H1 (cell line): ENCODE results near the gene MRPS2. TPM values are rescaled to one million over a fixed set of nuclear protein-coding genes. Genes with fewer than 3 reads are reported as not detected.

Experiments
- CTCF ChIA-PET: fragments of 300-600 bp; sonication (Branson Sonifier 250); formaldehyde crosslinking; loops from one replicate; lab custom pipeline; 2021; ENCODE audit not compliant: partially characterized antibody; lab: Charles Lee
- POLR2A ChIA-PET: fragments of 300-600 bp; sonication (Branson Sonifier 250); formaldehyde crosslinking; loops from one replicate; lab custom pipeline; 2021; ENCODE audit warnings: inconsistent platforms; ENCODE audit not compliant: partially characterized antibody; lab: Charles Lee
- DNase-seq, 2 experiments: peaks; one replicate each; pipeline versions ENCODE4 v3.0.0 to v3.0.0-alpha.2; 2010 to 2022; ENCODE audit warnings: low spot score in 2 of 2, low read depth in 1 of 2, mixed read lengths in 1 of 2
- FAIRE-seq: peaks from 2 replicates; lab custom pipeline; 2011; peaks lifted over from hg19 to GRCh38; lab: Jason Lieb, UNC
- H2AFZ ChIP-seq: 2 replicates; pipeline ENCODE4 v1.8.1; 2012; ENCODE audit warnings: low read length, inconsistent platforms
- H2AK5ac ChIP-seq: 2 replicates; pipeline ENCODE4 v1.6.1; 2013; ENCODE audit warnings: low read depth, low read length
- H2BK120ac ChIP-seq: replicated peaks from 2 replicates; pipeline ENCODE3; 2013; ENCODE audit warnings: low read depth, low read length, inconsistent platforms
- H2BK12ac ChIP-seq: 2 replicates; pipeline ENCODE4 v1.6.1; 2013; ENCODE audit warnings: low read depth, low read length
- H2BK15ac ChIP-seq: 2 replicates; pipeline ENCODE4 v1.6.1; 2013; ENCODE audit warnings: low read length
- H2BK20ac ChIP-seq: 2 replicates; pipeline ENCODE4 v1.6.1; 2013; ENCODE audit warnings: low read length
- H2BK5ac ChIP-seq: 2 replicates; pipeline ENCODE4 v1.6.1; 2013; ENCODE audit warnings: low read depth, low read length
- H3K14ac ChIP-seq: 2 replicates; pipeline ENCODE4 v1.6.1; 2013; ENCODE audit warnings: inconsistent platforms; ENCODE audit not compliant: insufficient read length
- H3K18ac ChIP-seq: 2 replicates; pipeline ENCODE4 v1.6.1; 2013; ENCODE audit warnings: low read length; ENCODE audit errors: extremely low read depth
- H3K23ac ChIP-seq: 2 replicates; pipeline ENCODE4 v1.6.1; 2013; ENCODE audit warnings: inconsistent platforms; ENCODE audit not compliant: insufficient read length
- H3K23me2 ChIP-seq: 2 replicates; pipeline ENCODE4 v1.6.1; 2013; ENCODE audit warnings: low read depth, low read length
- H3K27ac ChIP-seq: 2 replicates; pipeline ENCODE4 v1.6.1; 2011; ENCODE audit warnings: low read depth, low read length, inconsistent platforms
- H3K27me3 ChIP-seq, 4 experiments: replicated peaks in 1 of 4; 1 replicate in 1 of 4; 2 replicates in 3 of 4; pipeline versions ENCODE4 v1.6.1 to v1.8.1; 2011 to 2013; ENCODE audit warnings: low read length in 3 of 4, mild to moderate bottlenecking in 3 of 4, inconsistent platforms in 2 of 4, mixed read lengths in 2 of 4, moderate library complexity in 1 of 4; ENCODE audit not compliant: control insufficient read depth in 3 of 4, insufficient read depth in 3 of 4; ENCODE audit errors: extremely low read depth in 1 of 4
- H3K36me3 ChIP-seq, 4 experiments: 2 replicates each; pipeline versions ENCODE4 v1.6.1 to v1.8.1; 2011 to 2013; ENCODE audit warnings: mild to moderate bottlenecking in 4 of 4, low read length in 3 of 4, moderate library complexity in 2 of 4, control low read depth in 1 of 4, inconsistent platforms in 1 of 4; ENCODE audit not compliant: insufficient read depth in 4 of 4, control insufficient read depth in 2 of 4
- H3K4ac ChIP-seq: replicated peaks from 2 replicates; pipeline ENCODE3; 2013; ENCODE audit warnings: low read length, low read depth, mixed read lengths, inconsistent platforms; ENCODE audit not compliant: insufficient read length
- H3K4me1 ChIP-seq, 4 experiments: replicated peaks in 1 of 4; 1 replicate in 1 of 4; 2 replicates in 3 of 4; pipeline versions ENCODE4 v1.6.1 to v1.8.1; 2011 to 2013; ENCODE audit warnings: low read length in 3 of 4, inconsistent platforms in 2 of 4, mixed read lengths in 1 of 4; ENCODE audit not compliant: insufficient read depth in 4 of 4, control insufficient read depth in 3 of 4
- H3K4me2 ChIP-seq, 2 experiments: 2 replicates each; pipeline versions ENCODE4 v1.6.1 to v1.8.1; 2011 to 2013; ENCODE audit warnings: low read depth in 2 of 2, low read length in 2 of 2, control low read depth in 1 of 2, inconsistent platforms in 1 of 2, mild to moderate bottlenecking in 1 of 2; ENCODE audit not compliant: insufficient read depth in 1 of 2
- H3K4me3 ChIP-seq, 4 experiments: fragments of 200-600, 300-600 bp in 1 of 4; sonication (generic), shearing (Covaris generic), sonication (Bioruptor Twin) in 1 of 4; 2 replicates each; pipeline versions ENCODE4 v1.5.1 to v1.8.1; 2011 to 2016; ENCODE audit warnings: low read length in 4 of 4, low read depth in 3 of 4, control low read depth in 2 of 4, inconsistent platforms in 2 of 4, mild to moderate bottlenecking in 2 of 4, mixed read lengths in 1 of 4, moderate library complexity in 1 of 4; ENCODE audit not compliant: insufficient read depth in 2 of 4; ENCODE audit errors: extremely low read depth in 1 of 4
- H3K56ac ChIP-seq: replicated peaks from 2 replicates; pipeline ENCODE3; 2013; ENCODE audit warnings: low read depth, mild to moderate bottlenecking, mixed read lengths, low read length, inconsistent platforms; ENCODE audit not compliant: insufficient read length
- H3K79me1 ChIP-seq: 2 replicates; pipeline ENCODE4 v1.6.1; 2013; ENCODE audit warnings: low read depth, low read length, control low read depth
- H3K79me2 ChIP-seq, 2 experiments: 2 replicates each; pipeline versions ENCODE4 v1.6.1 to v1.8.1; 2012 to 2013; ENCODE audit warnings: low read length in 2 of 2, mild to moderate bottlenecking in 2 of 2, inconsistent platforms in 1 of 2; ENCODE audit not compliant: insufficient read depth in 2 of 2, control insufficient read depth in 1 of 2
- H3K9ac ChIP-seq, 4 experiments: replicated peaks in 1 of 4; 1 replicate in 1 of 4; 2 replicates in 3 of 4; pipeline versions ENCODE4 v1.6.1 to v1.8.1; 2011 to 2013; ENCODE audit warnings: low read depth in 3 of 4, low read length in 3 of 4, control low read depth in 2 of 4, mild to moderate bottlenecking in 2 of 4, moderate library complexity in 2 of 4, inconsistent platforms in 1 of 4; ENCODE audit errors: extremely low read depth in 1 of 4
- H3K9me3 ChIP-seq, 2 experiments: 2 replicates each; pipeline versions ENCODE4 v1.6.1 to v1.8.1; 2012 to 2013; ENCODE audit warnings: mild to moderate bottlenecking in 2 of 2, moderate library complexity in 2 of 2, control low read depth in 1 of 2, inconsistent platforms in 1 of 2, low read depth in 1 of 2, low read length in 1 of 2, mixed read lengths in 1 of 2; ENCODE audit not compliant: insufficient read depth in 2 of 2
- H4K20me1 ChIP-seq, 2 experiments: replicated peaks in 1 of 2; 2 replicates each; pipeline versions ENCODE3 to v1.8.1; 2011 to 2013; ENCODE audit warnings: inconsistent platforms in 2 of 2, low read length in 2 of 2, mild to moderate bottlenecking in 1 of 2; ENCODE audit not compliant: insufficient read depth in 2 of 2, control insufficient read depth in 1 of 2
- H4K5ac ChIP-seq: 2 replicates; pipeline ENCODE4 v1.6.1; 2013; ENCODE audit warnings: low read length, low read depth, mixed read lengths, inconsistent platforms; ENCODE audit not compliant: insufficient read length
- H4K8ac ChIP-seq: 2 replicates; pipeline ENCODE4 v1.8.0; 2013; ENCODE audit warnings: mild to moderate bottlenecking, moderate library complexity, low read length, inconsistent platforms; ENCODE audit not compliant: insufficient read depth; ENCODE audit errors: extremely low read depth
- H4K91ac ChIP-seq: replicated peaks from 2 replicates; pipeline ENCODE3; 2013; ENCODE audit warnings: low read length, mixed read lengths, inconsistent platforms; ENCODE audit not compliant: insufficient read length
- EGR1 ChIP-seq: IDR thresholded peaks from 2 replicates; pipeline ENCODE4 v1.6.1; 2011; ENCODE audit warnings: low read depth, low read length, borderline replicate concordance
- WGBS, 2 experiments: shearing (Covaris generic) in 1 of 2; methylation state at CpG; one replicate each; pipeline versions ENCODE4 v1.1.6 to v1.1.7; 2013 to 2015; ENCODE audit warnings: low lambda C conversion rate in 2 of 2, mixed read lengths in 2 of 2, inconsistent platforms in 1 of 2, low coverage in 1 of 2, missing lambda C conversion rate in 1 of 2; ENCODE audit not compliant: insufficient replicate concordance in 2 of 2, insufficient coverage in 1 of 2, insufficient read length in 1 of 2; ENCODE audit errors: extremely low coverage in 1 of 2, missing lambda C conversion rate in 1 of 2; 5-methylcytosine and 5-hydroxymethylcytosine counted together
- polyA plus RNA-seq, 7 experiments: library from polyadenylated mRNA; depleted of rRNA in 3 of 7; stranded (reverse) in 5 of 7; unstranded in 2 of 7; fragments of >200 nt in 5 of 7; fragments of 200-250 nt in 2 of 7; gene quantifications; 1 replicate in 5 of 7; 2 replicates in 1 of 7; 4 replicates in 1 of 7; pipeline versions ENCODE4 v1.2.1 to v1.2.3, GENCODE V29; 2011 to 2013; ENCODE audit warnings: missing spikeins in 2 of 7, mixed read lengths in 2 of 7
- total RNA-seq: library from RNA; stranded (reverse); fragmentation: NEBNext Ultra II Directional; extraction: Animal tissue kit (Norgen Biotek cat#: 25700); gene quantifications from 2 replicates; pipeline ENCODE4 v1.2.1, GENCODE V29; 2021
- TF ChIP-seq, protein P1 (sequence below): IDR thresholded peaks from 2 replicates; pipeline ENCODE4 v1.6.1; 2012; ENCODE audit warnings: inconsistent platforms

The MRPS2 gene
- total and polyA plus RNA-seq, 2 of the 8 experiments (the other 6 are each of a cell fraction or from before 2014, with no cell fraction given) = 78.6 to 476 TPM

DNA sequence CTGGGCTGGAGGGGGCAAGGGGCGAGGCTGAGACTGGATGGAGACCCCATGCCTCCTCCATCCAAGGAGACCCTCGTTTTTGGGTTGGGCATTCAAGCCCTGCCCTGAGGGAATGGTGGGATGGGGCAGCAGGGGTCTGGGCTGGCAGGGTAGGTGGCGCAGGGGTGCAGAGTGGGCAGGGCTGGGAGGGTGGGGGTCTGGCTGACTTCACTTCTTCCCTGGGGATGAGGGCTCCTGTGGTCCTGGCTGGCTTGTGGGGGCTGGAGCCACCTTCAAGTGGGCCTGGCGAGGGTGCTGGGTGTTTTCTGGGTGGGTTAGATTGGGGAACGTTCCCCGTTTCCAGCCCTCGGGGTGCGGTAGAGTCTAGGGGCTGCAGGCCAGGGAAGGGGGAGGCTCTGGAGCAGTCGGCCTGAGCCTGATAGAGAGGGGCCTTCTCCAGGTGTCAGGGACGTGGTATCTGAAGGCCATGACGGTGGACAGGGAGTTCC lies 21.2 kb downstream of the MRPS2 start:
- H2BK20ac ChIP-seq = no peak overlapping the region
- no peak for TF ChIP-seq EGR1
- TF ChIP-seq, protein P1, sequence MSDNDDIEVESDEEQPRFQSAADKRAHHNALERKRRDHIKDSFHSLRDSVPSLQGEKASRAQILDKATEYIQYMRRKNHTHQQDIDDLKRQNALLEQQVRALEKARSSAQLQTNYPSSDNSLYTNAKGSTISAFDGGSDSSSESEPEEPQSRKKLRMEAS = no peak
- TF ChIP-seq, all 59 proteins: peak for 0
- Histone ChIP-seq H3K18ac (no peak overlapping the region), H4K8ac (no peak overlapping the region), H3K4me1 (peaks cover 0 to 6% (median 2%) of the 10 kb centered on the region in 4 experiments; a peak in 5 of 7 replicates), H3K4me3 (no peak overlapping the region), H2AK5ac (no peak overlapping the region), H3K79me1 (no peaks in the 10 kb centered on the region), H2BK120ac (no peak overlapping the region), H3K23me2 (no peaks in the 10 kb centered on the region; the same call in 1 of the 2 replicates), H3K14ac (no peak overlapping the region), H3K36me3 (no peaks in the 10 kb centered on the region), H3K56ac (no peak overlapping the region), H3K79me2 (no peaks in the 10 kb centered on the region), H3K9ac (no peak overlapping the region), H2BK12ac (no peak overlapping the region), H2AFZ (no peak overlapping the region), H4K5ac (no peak overlapping the region), H3K23ac (no peak overlapping the region), H3K27me3 (no peaks in the 10 kb centered on the region), H3K9me3 (no peaks in the 10 kb centered on the region), H4K20me1 (no peaks in the 10 kb centered on the region), H3K4me2 (no peak overlapping the region), H3K27ac (no peak overlapping the region), H2BK15ac (no peak overlapping the region), H2BK5ac (no peak overlapping the region), H3K4ac (no peak overlapping the region), H4K91ac (no peak overlapping the region)
- FAIRE-seq (no peak), DNase-seq (no peak)
- 95% methylated on average over 8 of the region's 11 CpGs; no CpG with 5 or more reads in 1 of the 2 experiments for WGBS, 2 experiments
- ChIA-PET CTCF (no interaction called here), POLR2A (no interaction called here)
